GM06990 (cell line): Measurements from ENCODE around the gene EPHB1.
"Not testable (repeated sequence)": the region's sequence is repeated elsewhere in the genome, so short reads cannot be mapped to it uniquely, and the experiment has no call there.

Experiments used
- DNase-seq: peaks from one replicate; pipeline ENCODE4 v3.0.0-alpha.2; 2011; ENCODE audit not compliant: insufficient read length; ENCODE audit errors: extremely low read depth
- H3K27me3 ChIP-seq: replicated peaks from 2 replicates; pipeline ENCODE4 v1.6.0; 2011; ENCODE audit warnings: low read length; ENCODE audit not compliant: control insufficient read depth, insufficient read depth
- H3K36me3 ChIP-seq: 2 replicates; pipeline ENCODE4 v1.5.1; 2011; ENCODE audit warnings: low read length; ENCODE audit not compliant: control insufficient read depth, insufficient read depth
- H3K4me3 ChIP-seq: replicated peaks from 2 replicates; pipeline ENCODE4 v1.5.1; 2011; ENCODE audit warnings: low read depth, mild to moderate bottlenecking, control low read depth, low read length
- TF ChIP-seq, protein P1 (sequence below): IDR thresholded peaks from 2 replicates; pipeline ENCODE4 v1.5.1; 2011; ENCODE audit warnings: low read length, control low read depth, mild to moderate bottlenecking, inconsistent platforms; ENCODE audit not compliant: insufficient read depth, poor library complexity, severe bottlenecking

Gene EPHB1

DNA sequence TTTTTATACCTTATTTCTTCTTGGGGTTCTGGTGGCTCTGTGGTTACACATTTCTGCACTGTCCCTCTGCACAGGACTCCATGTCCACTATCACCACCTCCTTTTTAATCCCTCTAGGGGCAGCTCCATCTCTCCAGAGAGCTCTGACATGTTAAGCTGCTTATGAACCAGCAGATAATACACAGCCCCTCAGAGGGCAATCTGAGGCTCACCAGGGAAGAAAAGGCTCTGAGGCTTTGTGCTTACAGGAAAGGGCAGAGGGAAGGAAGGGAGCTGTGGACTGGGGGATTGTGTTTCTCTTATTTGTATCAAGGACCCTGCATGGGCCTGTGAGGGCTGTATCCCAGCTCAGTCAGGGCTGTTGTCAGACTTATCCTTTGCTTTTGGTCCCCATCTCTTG lies 164.5 kb downstream of the EPHB1 start:
- TF ChIP-seq, protein P1, sequence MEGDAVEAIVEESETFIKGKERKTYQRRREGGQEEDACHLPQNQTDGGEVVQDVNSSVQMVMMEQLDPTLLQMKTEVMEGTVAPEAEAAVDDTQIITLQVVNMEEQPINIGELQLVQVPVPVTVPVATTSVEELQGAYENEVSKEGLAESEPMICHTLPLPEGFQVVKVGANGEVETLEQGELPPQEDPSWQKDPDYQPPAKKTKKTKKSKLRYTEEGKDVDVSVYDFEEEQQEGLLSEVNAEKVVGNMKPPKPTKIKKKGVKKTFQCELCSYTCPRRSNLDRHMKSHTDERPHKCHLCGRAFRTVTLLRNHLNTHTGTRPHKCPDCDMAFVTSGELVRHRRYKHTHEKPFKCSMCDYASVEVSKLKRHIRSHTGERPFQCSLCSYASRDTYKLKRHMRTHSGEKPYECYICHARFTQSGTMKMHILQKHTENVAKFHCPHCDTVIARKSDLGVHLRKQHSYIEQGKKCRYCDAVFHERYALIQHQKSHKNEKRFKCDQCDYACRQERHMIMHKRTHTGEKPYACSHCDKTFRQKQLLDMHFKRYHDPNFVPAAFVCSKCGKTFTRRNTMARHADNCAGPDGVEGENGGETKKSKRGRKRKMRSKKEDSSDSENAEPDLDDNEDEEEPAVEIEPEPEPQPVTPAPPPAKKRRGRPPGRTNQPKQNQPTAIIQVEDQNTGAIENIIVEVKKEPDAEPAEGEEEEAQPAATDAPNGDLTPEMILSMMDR: no peak
- Histone ChIP-seq H3K27me3 (no peaks in the 10 kb centered on the region), H3K4me3 (no peak overlapping the region), H3K36me3 (no peaks in the 10 kb centered on the region)
- DNase-seq: no peak

DNA sequence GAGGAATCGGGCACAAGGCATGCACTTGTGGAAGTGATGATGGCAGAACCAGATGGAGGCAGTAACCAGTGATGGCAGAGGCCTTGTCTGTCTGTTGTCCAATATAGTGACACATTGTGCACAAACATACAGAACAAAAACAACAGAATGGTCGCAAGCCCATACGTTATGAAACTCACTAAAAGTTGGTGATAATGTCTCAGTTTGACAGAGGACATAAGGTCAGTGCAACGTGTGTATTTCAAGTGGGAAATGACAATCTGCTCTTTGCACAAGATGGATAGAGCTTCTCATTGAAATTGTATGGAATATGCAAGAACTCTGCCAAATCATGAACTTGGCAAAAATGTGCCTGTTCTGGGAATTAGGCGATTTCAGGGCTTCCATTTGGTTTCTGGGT lies 169.2 kb downstream of the EPHB1 start:
- Histone ChIP-seq H3K4me3 (no peak overlapping the region), H3K27me3 (no peaks in the 10 kb centered on the region), H3K36me3 (no peaks in the 10 kb centered on the region)
- TF ChIP-seq, protein P1: no peak
- no peak for DNase-seq

DNA sequence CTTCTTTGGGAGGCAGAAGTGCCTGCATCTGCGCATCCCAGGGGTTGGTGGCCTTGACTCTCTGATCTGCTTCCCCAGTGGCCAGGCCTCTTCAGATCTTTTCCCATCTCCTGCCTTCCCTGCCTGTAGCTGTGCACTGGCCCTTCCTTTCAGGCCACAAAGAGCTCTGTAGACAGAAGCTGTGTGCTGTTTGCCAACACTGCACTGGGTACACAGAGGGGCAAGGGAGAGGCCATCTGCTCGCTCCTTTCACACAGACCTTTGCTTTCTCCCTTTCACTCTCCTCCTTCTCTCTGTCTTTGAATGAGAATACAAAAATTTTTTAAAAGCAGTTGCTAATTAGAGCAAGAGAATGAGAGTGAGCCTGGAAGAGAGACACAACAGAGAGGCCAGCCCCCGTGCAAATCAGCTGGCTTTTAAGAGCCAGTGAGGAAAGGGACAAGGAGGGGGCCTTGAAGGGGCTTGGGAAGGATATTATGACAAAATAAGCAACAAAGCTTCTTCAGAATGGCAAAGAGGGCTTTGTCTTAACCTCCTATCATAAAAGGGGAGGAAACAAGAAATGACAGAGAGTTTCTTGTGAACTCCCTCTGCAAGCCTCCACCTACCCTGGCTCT lies 170.9 kb downstream of the EPHB1 start:
- DNase-seq: no peak
- H3K27me3 ChIP-seq: no peaks in the 10 kb centered on the region
- TF ChIP-seq, protein P1: no peak
- H3K36me3 ChIP-seq: no peaks in the 10 kb centered on the region
- H3K4me3 ChIP-seq: no peak overlapping the region

- TF ChIP-seq, protein P1: no peak
- Histone ChIP-seq H3K4me3 (no peak overlapping the region), H3K36me3 (no peaks in the 10 kb centered on the region), H3K27me3 (no peaks in the 10 kb centered on the region)
- no peak for DNase-seq
These were observed 175.8 kb downstream of the EPHB1 start for GRCh38 chr3:134970895-134971294.

DNA sequence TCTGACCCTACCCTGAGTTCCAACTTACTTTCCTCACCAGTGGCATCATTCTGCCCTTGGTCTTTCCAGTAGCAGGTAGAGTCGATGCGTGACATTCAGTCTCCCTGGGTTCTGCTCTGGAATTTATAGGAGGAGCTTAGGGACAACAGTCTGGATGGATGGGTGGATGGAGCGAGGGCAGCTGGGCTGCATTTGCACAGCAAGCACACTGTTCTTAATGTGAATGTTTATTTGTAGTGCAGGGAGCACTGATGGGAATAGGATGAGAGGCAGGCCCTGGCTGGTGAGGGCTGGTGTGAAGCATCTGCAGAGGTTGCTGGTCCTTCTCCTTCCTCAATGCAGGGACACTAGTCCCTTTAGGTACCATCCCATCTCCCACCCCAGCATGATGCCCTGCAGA lies 176.2 kb downstream of the EPHB1 start:
- H3K4me3 ChIP-seq: no peak overlapping the region
- TF ChIP-seq, protein P1: no peak
- no peaks in the 10 kb centered on the region for H3K36me3 ChIP-seq
- H3K27me3 ChIP-seq: no peaks in the 10 kb centered on the region
- no peak for DNase-seq

GRCh38 chr3:134971907-134972306 lies 176.8 kb downstream of the EPHB1 start:
- H3K36me3 ChIP-seq, H3K27me3 ChIP-seq, DNase-seq, H3K4me3 ChIP-seq: not testable (repeated sequence)
